GM21786 (cell line): Measurements from ENCODE around the gene CDK5.
"Not testable (repeated sequence)": the region's sequence is repeated elsewhere in the genome, so short reads cannot be mapped to it uniquely, and the experiment has no call there.

Experiments
- ATAC-seq: cut with Tn5 transposase; IDR thresholded peaks from one replicate; pipeline ENCODE4 v1.9.1; 2021; ENCODE audit not compliant: unreplicated experiment

The CDK5 gene

GRCh38 chr7:151017370-151017952, 40.2 kb downstream of the CDK5 start:
- no peak for ATAC-seq

GRCh38 chr7:151016942-151017341, 40.8 kb downstream of the CDK5 start:
- no peak for ATAC-seq

- no peak for ATAC-seq
Observed at GRCh38 chr7:151016505-151016904, 41.2 kb downstream of the CDK5 start.

- ATAC-seq = no peak
Observed at GRCh38 chr7:151015967-151016366, 41.7 kb downstream of the CDK5 start.

GRCh38 chr7:151014950-151015349, 42.7 kb downstream of the CDK5 start:
- no peak for ATAC-seq

GRCh38 chr7:151013733-151014497, 43.8 kb downstream of the CDK5 start:
- ATAC-seq = no peak

GRCh38 chr7:151013356-151013732, 44.4 kb downstream of the CDK5 start:
- ATAC-seq = no peak

- no peak for ATAC-seq
Observed at GRCh38 chr7:151012911-151013347, 44.8 kb downstream of the CDK5 start.

GRCh38 chr7:151012031-151012692, 45.5 kb downstream of the CDK5 start:
- no peak for ATAC-seq

- ATAC-seq = not testable (repeated sequence)
Observed at GRCh38 chr7:151011616-151012015, 46.1 kb downstream of the CDK5 start.

- ATAC-seq = no peak
Observed at GRCh38 chr7:151011097-151011409, 46.6 kb downstream of the CDK5 start.

- ATAC-seq = no peak
Observed at GRCh38 chr7:151010307-151011096, 47.2 kb downstream of the CDK5 start.

- no peak for ATAC-seq
Observed at GRCh38 chr7:151010037-151010306, 47.7 kb downstream of the CDK5 start.

GRCh38 chr7:151009327-151010036, 48.2 kb downstream of the CDK5 start:
- ATAC-seq = no peak

- no peak for ATAC-seq
Observed at GRCh38 chr7:151008511-151009323, 49.0 kb downstream of the CDK5 start.

GRCh38 chr7:151008143-151008510, 49.6 kb downstream of the CDK5 start:
- ATAC-seq = no peak

GRCh38 chr7:151007469-151007898, 50.2 kb downstream of the CDK5 start:
- no peak for ATAC-seq

- no peak for ATAC-seq
Observed at GRCh38 chr7:151006590-151007300, 51.0 kb downstream of the CDK5 start.

- ATAC-seq = no peak
Observed at GRCh38 chr7:151005566-151005965, 52.1 kb downstream of the CDK5 start.
